ENCODE results near the gene PTCRA.

GRCh38 chr6:42879372-42880239 is 36.2 kb upstream of the PTCRA start, which contains the start of gene RPL7L1:
- no peak for TF ChIP-seq CTCF (IDR thresholded peaks at IDR 0.05; ENCODE audit: low read length)
- no peak for TF ChIP-seq EZH2 (IDR thresholded peaks at IDR 0.05; ENCODE audit: borderline replicate concordance, low read length)

Data from OCI-LY1 (cell line).